ENCODE results near the gene CNTN1. TPM values are rescaled to one million over a fixed set of nuclear protein-coding genes. Genes with fewer than 3 reads are reported as not detected.

The CNTN1 gene
- total RNA-seq, 4 donors from 2014 or later = 0.15 to 0.29 (median 0.22) TPM

DNA sequence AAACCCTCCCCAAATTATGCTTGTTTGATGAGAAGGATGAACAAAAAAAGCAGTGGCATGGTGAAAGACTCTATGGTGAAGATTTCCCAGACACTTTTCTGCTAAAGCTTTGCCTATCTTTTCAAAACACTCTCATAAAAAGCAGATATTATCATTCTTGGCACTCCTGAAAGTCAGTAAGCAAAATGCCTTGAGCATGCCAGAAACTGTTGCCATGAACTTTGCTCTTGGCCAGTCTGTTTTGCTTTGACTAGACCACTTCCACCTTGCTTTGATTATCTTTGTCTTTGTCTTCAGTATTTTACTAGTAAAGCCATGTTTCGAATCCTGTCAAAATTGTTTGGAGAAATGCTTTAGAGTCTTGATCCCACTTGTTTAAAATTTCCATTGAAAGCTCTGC lies 110.4 kb downstream of the CNTN1 start:
- in situ Hi-C loops (cut with MboI; ENCODE audit: low sequenced_read_pairs in 4 of 4) = no loop called here
- no peaks in the 10 kb centered on the region for H3K27me3 ChIP-seq
- TF ChIP-seq, protein P1, sequence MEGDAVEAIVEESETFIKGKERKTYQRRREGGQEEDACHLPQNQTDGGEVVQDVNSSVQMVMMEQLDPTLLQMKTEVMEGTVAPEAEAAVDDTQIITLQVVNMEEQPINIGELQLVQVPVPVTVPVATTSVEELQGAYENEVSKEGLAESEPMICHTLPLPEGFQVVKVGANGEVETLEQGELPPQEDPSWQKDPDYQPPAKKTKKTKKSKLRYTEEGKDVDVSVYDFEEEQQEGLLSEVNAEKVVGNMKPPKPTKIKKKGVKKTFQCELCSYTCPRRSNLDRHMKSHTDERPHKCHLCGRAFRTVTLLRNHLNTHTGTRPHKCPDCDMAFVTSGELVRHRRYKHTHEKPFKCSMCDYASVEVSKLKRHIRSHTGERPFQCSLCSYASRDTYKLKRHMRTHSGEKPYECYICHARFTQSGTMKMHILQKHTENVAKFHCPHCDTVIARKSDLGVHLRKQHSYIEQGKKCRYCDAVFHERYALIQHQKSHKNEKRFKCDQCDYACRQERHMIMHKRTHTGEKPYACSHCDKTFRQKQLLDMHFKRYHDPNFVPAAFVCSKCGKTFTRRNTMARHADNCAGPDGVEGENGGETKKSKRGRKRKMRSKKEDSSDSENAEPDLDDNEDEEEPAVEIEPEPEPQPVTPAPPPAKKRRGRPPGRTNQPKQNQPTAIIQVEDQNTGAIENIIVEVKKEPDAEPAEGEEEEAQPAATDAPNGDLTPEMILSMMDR (IDR thresholded peaks at IDR 0.05 in 4 of 5, conservative IDR thresholded peaks at IDR 0.05 in 1 of 5) = no peak
- TF ChIP-seq POLR2A (IDR thresholded peaks at IDR 0.05) = no peak
- no peaks in the 10 kb centered on the region for H3K9me3 ChIP-seq
- no peak overlapping the region for H3K27ac ChIP-seq
- intact Hi-C loops (cut with DNase I; ENCODE audit: low total_unique reads) = no loop called here
- no peaks in the 10 kb centered on the region for H3K36me3 ChIP-seq
- DNase-seq = no peak
- no peak overlapping the region for H3K4me3 ChIP-seq
- no peak for ATAC-seq
- no peaks in the 10 kb centered on the region for H3K4me1 ChIP-seq

DNA sequence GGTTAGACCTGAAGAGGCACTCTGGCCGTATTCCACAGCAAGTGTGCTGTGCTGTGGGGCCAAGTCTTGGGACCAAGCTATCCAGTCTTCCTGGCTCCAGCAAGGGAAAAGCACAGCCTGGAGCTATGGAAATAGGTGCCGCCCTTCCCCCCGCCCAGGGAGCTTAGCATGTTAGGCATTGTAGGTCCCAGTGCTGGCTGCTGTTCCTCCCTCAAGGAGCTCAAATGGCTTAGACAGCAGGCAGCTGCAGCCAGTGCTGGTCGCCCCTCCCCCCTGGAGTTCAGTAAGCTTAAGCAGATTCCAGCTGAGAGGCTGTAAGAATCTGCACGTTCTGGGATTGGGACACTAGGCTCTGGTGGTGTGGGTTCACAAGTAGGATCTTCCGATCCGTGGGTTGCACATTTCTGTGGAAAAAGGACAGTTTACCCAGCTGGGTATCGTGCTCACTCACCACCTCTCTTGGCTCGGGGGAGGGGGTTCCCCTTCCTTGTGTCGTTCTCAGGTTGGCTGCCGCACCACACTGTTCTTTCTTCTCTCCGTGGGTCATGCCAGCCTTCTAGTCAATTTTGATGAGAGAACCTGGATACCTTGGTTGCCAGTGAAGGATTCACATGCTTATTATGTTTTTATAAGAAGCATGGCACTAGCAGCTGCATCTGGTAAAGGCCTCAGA lies 127.3 kb downstream of the CNTN1 start:
- in situ Hi-C loops (cut with MboI; ENCODE audit: low sequenced_read_pairs in 4 of 4) (no loop called here), intact Hi-C loops (cut with DNase I; ENCODE audit: low total_unique reads) (no loop called here)
- TF ChIP-seq, protein P1 (IDR thresholded peaks at IDR 0.05 in 4 of 5, conservative IDR thresholded peaks at IDR 0.05 in 1 of 5) = no peak
- no peak for TF ChIP-seq POLR2A (IDR thresholded peaks at IDR 0.05)
- no peak overlapping the region for H3K4me3 ChIP-seq
- H3K36me3 ChIP-seq = no peaks in the 10 kb centered on the region
- H3K9me3 ChIP-seq = no peaks in the 10 kb centered on the region
- no peaks in the 10 kb centered on the region for H3K27me3 ChIP-seq
- no peaks in the 10 kb centered on the region for H3K4me1 ChIP-seq
- ATAC-seq (no peak), DNase-seq (no peak)
- no peak overlapping the region for H3K27ac ChIP-seq

DNA sequence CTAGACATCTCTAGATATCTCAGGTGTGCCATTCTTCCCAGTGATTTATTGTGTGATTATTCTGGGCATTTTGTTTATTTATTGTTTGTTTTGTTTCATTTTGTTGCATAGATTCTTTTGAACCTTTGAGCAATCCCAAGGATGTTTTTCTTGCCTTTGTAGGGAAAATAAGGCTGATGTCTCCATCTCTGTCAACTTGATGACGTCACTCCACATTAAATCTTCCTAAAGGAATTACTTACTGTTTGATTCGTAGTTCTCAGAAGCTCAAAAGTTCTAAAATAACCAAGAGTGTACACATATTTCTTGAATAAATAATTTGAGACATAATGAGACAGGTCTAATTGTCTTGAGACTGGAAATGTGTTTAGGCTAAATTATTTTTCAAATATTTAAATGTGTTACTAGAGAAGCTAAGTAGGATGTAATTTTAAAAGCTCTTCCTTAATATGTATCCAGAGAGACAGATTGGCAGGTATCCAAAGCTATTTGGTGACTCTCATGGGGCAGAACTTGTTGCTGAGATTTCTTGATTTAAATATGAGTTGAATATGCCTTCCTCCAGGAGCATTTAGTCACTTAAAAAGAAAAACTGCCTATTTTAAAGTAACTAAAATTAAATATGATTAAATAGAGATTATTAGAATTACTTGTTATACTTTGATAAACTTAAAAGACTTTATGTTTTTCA lies 128.7 kb downstream of the CNTN1 start:
- no peaks in the 10 kb centered on the region for H3K4me1 ChIP-seq
- intact Hi-C loops (cut with DNase I; ENCODE audit: low total_unique reads) = no loop called here
- no peak for DNase-seq
- H3K27me3 ChIP-seq = no peaks in the 10 kb centered on the region
- no peak for TF ChIP-seq POLR2A (IDR thresholded peaks at IDR 0.05)
- TF ChIP-seq, protein P1 (IDR thresholded peaks at IDR 0.05 in 4 of 5, conservative IDR thresholded peaks at IDR 0.05 in 1 of 5) = no peak
- ATAC-seq = no peak
- H3K36me3 ChIP-seq = no peaks in the 10 kb centered on the region
- no peak overlapping the region for H3K27ac ChIP-seq
- H3K4me3 ChIP-seq = no peak overlapping the region
- in situ Hi-C loops (cut with MboI; ENCODE audit: low sequenced_read_pairs in 4 of 4) = no loop called here
- no peaks in the 10 kb centered on the region for H3K9me3 ChIP-seq

DNA sequence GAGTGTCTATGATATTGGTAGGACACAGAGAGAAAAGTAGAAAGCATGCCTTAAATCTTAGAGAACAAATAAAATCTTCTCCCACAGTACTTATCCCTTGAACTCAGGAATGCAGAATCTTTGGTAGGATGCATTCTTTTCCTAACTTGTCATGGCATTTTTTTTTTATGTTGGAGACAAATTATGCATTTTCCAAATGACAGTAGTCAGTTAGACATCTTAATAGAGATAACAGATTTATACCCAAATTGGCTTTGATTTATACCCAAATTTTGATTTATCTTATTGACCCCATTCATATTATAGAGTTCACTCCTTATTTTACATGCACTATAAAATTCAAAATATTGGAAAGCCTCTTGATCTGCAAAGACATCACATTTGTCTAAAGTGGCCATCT lies 132.9 kb downstream of the CNTN1 start:
- H3K4me3 ChIP-seq = no peak overlapping the region
- no peak overlapping the region for H3K27ac ChIP-seq
- TF ChIP-seq POLR2A (IDR thresholded peaks at IDR 0.05) = no peak
- TF ChIP-seq, protein P1 (IDR thresholded peaks at IDR 0.05 in 4 of 5, conservative IDR thresholded peaks at IDR 0.05 in 1 of 5) = no peak
- ATAC-seq (no peak), DNase-seq (no peak)
- H3K4me1 ChIP-seq = no peaks in the 10 kb centered on the region
- H3K9me3 ChIP-seq = no peaks in the 10 kb centered on the region
- in situ Hi-C loops (cut with MboI; ENCODE audit: low sequenced_read_pairs in 4 of 4) (no loop called here), intact Hi-C loops (cut with DNase I; ENCODE audit: low total_unique reads) (no loop called here)
- H3K27me3 ChIP-seq = no peaks in the 10 kb centered on the region
- H3K36me3 ChIP-seq = no peaks in the 10 kb centered on the region

Data from gastrocnemius medialis (tissue), 4 donors.